ENCODE data around the gene HLA-DPA1.
A peak's percentile ranks its signal among the peaks of the same experiment; 100 is the strongest.
"Not testable (repeated sequence)": the region's sequence is repeated elsewhere in the genome, so short reads cannot be mapped to it uniquely, and the experiment has no call there.

The HLA-DPA1 gene

DNA sequence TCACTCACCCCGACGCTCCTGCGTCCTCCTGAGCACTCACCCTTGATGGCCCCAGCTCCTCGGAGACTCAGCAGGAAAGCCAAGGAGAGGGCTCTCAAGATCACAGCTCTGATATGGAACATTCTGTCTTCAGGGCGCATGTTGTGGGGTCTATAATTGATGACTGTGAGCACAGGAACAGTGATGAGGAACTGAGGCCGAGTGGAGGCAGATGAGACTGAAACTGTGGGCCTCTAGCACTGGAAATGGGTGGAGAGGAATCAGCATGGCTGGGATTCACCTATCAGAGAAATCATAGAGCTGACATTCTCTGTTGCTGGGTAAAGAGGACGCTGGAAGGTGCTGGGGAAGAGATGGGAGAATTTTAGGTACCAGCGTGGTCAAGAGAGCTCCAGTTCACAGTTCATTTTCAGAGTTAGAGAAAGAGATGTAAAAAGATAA, at the start of gene HLA-DPA1:
Gene HLA-DPA1 (minus strand): TSS at position 219 of the 441 bp plus-strand sequence.
- DNase-seq = no peak

DNA sequence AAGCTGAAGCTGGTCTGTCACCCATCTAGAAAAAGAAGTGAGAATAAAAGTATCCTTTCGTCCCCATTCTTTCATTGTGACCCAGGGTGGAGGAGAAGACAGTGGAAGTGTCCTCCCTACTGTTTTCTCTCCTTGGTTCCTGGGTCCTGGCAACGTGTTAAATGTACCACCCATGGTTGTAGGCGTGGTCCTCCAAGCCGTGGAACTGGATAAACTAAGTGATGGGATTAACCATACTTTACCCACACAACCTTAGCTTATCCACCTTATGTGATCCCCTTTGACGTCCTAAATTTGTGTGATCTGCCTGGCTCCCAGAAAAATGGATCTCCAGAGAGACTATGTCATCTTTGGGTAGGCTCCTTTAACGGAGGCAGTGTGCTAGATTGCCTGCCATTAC, 49.7 kb upstream of the HLA-DPA1 start:
- no peak for DNase-seq

- no peak for DNase-seq
Observed at GRCh38 chr6:33120001-33120400, 46.6 kb upstream of the HLA-DPA1 start.

DNA sequence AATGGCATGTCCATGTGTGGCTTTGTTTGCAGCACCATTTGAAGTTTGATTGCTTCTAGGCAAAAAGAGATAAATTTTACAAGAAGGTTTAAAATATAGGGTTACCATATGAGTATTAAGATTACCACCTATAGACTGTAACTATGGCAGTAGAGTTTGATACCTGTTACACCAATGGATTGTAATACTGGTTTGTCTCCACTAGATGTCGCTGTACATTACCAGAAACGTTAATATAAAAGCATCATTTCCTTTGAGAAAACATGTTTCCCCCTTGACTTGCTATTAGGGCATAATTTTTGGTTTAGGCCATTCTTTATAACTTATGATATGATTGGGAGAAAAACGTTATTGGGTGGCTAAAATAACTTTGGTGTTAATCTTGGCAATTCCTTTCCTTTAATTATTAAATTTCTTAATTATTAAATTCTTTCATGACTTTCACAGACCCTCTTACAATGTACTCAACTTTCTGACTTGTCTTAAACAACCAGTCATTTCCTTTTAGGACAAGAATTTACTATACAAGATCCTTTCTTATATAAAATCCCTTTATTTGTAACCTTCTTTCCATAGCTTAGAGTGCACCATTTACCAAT, 45.2 kb upstream of the HLA-DPA1 start:
- DNase-seq = no peak

DNA sequence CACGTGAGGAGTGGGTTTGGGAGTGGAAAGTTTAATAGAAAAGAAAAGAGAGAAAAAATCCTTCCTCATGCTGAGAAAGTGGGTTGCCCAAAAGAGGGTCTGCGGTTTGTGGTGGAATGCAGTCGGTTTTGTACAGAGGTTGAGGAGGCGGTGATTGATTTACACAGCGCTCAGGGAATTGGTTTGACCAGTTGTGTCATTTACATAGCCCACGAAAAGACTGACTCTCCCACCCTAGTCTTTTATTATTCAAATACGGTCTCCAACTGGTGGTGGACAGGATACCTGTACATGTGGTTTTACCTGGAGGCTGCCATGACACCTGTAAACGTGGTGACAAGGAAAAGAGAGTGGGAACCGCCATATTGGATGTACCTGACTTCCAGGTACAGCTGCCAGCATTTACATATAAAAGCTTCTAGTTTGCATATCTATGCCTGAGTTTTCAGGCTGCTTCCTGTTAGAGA, 44.4 kb upstream of the HLA-DPA1 start:
- no peak for DNase-seq

- no peak for DNase-seq
Observed at GRCh38 chr6:33116841-33117711, 43.6 kb upstream of the HLA-DPA1 start.

DNA sequence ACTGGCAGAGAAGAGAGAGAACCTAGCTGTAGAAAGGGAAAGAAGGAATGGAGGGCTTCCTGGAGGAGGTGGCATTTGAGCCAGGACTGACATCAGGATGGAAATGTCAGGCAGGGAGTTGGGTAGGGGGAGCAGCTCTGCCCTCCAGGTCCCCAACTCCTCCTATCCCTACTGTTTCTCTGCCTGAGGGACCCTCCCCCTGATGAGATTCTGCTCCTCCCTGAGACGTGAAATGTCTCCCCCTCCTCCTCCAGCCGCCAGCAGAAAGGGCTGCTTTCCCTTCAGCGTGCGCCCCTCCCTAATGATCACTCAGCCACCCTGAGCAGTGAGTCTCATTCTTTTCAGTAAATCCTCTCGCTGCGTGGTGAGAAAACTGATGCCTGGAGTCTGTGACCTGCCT, 43.0 kb upstream of the HLA-DPA1 start:
- DNase-seq = no peak

DNA sequence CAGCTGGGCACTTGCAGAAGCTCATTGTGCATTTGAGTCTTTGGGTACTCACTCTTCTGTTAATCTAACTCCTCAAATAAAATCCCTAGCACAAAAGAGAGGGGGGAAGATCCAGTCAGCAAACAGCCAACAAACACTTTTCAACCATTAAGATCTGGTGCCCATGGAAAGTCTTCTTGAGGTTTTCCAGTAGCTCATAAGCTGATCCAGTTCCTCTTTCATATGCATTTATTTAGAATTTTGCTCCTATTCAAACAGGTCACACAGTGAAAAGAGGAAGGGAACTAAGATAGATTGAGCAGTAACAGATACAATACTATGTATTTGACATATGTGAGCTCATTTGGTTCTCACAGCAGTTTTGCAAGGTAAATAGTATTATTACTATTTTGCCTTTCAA, 41.0 kb upstream of the HLA-DPA1 start:
- DNase-seq = no peak

GRCh38 chr6:33113755-33114154, 40.3 kb upstream of the HLA-DPA1 start:
- no peak for DNase-seq

DNA sequence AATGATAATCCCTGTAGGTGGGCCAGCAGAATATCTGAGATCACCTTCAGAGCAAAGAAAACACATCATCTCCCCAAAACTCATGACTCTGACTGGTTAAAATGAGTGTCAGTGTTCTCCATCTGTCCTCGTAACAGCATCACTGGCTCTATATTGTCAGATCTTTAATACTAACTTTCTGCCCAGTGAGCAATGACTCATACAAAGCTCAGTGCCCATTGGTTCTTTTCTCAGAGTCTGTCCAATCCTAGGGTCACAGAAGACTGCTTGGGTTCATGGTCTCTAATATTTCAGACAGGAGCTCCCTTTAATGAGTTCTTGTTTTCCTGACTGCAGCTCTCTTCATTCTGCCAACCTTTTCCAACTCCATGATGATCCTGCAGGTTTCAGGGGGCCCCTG, 38.7 kb upstream of the HLA-DPA1 start:
- no peak for DNase-seq

DNA sequence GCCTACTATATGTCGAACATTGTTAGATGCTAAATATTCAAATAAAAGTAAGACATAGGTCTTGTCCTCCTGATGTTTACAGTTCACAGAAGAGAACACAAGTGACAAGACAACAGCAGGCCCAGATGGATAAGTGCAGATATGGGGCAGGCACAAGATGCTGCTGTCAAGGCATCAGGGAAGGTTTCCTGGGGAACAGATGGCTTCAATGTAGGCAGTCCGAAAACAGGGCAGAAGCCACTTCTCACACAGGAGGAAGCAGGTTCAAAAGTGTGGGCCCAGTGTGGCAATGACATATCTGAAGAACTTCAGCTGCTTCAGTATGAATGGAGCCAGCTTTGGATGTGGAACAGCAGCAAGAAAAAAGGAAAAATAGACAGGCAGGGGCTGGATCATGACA, 34.9 kb upstream of the HLA-DPA1 start:
- no peak for DNase-seq

GRCh38 chr6:33107641-33108040, 34.2 kb upstream of the HLA-DPA1 start:
- DNase-seq = no peak

GRCh38 chr6:33105916-33106871, 32.7 kb upstream of the HLA-DPA1 start:
- no peak for DNase-seq

GRCh38 chr6:33105386-33105785, 31.9 kb upstream of the HLA-DPA1 start:
- no peak for DNase-seq

DNA sequence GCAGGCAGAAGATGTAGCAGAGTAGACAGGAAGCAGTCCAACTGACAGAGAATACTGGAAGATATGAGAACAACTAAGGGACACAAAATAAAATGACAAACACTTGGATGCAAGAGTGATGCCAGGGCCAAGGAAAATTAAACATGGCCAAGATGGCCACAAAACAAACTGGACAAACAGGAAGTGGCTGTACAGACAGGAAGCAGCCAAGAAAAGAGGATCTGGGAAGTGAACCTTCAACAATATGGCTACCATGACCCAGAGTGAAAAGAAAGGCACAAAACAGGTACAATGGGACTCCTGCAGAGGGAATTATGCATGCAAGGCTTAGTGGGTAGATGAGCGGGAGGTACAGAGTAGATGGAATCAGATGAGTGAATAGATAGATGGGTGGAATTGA, 31.4 kb upstream of the HLA-DPA1 start:
- no peak for DNase-seq

DNA sequence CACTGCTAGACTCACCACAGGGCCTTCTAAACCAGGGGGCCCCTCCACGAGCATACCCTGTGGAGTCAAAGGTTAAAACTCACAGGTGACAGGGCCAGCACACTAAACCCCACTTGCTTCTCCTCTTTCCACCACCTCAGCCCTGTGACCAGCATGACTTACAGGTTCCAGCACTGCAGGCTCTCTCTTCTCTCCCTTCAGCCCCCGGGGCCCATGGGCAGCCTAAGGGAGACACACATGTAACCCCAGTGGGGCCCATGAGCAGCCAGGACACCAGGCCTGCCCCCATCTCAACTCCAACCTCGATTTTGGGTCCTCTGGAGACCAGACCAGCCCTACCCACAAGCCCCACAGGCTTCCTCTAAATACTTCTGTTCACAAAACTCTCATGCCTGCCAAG, 30.3 kb upstream of the HLA-DPA1 start:
- no peak for DNase-seq

DNA sequence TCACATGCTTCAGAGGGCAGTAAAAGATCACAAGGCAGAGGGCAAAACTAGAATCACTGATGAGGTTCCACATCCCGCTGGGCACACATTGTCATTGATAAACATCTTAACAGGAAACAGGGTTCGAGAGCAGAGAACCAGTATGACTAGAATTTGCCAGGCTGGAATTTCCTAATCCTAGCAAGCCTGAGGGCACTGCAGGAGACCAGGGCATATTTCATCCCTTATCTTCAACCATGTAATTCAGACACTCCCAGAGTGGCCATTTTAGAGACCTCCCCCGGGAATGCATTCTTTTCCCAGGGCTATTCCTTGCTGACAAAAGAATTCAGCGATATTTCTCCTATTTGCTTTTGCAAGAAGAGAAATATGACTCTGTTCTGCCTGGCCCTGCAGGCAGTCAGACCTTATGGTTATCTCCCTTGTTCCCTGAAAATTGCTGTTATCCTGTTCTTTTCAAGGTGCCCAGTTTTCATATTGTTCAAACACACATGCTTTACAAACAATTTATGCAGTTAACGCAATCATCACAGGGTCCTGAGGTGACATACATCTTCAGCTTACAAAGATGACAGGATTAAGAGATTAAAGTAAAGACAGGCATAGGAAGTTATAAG, 27.8 kb upstream of the HLA-DPA1 start:
- not testable (repeated sequence) for DNase-seq

- no peak for DNase-seq
Observed at GRCh38 chr6:33095681-33096080, 22.2 kb upstream of the HLA-DPA1 start.

- no peak for DNase-seq
Observed at GRCh38 chr6:33093855-33094254, 20.4 kb upstream of the HLA-DPA1 start.

GRCh38 chr6:33092385-33092784, 18.9 kb upstream of the HLA-DPA1 start:
- no peak for DNase-seq

- DNase-seq = peak; percentile 31
Observed at GRCh38 chr6:33091957-33092356, 18.5 kb upstream of the HLA-DPA1 start.

- no peak for DNase-seq
Observed at GRCh38 chr6:33088931-33089620, 15.6 kb upstream of the HLA-DPA1 start.

Data from activated effector memory CD4-positive, alpha-beta T cell treated with Interleukin-2 at 50 U/mL for 16 hours (primary cell).